SKM-1 (cell line): ENCODE data around the gene FRY.
A peak's percentile ranks its signal among the peaks of the same experiment; 100 is the strongest.
"Not testable (repeated sequence)": the region's sequence is repeated elsewhere in the genome, so short reads cannot be mapped to it uniquely, and the experiment has no call there.

ENCODE experiments used
- DNase-seq: peaks from one replicate; lab custom pipeline; 2025; ENCODE audit not compliant: unreplicated experiment; lab: John Stamatoyannopoulos, UW

FRY gene

DNA sequence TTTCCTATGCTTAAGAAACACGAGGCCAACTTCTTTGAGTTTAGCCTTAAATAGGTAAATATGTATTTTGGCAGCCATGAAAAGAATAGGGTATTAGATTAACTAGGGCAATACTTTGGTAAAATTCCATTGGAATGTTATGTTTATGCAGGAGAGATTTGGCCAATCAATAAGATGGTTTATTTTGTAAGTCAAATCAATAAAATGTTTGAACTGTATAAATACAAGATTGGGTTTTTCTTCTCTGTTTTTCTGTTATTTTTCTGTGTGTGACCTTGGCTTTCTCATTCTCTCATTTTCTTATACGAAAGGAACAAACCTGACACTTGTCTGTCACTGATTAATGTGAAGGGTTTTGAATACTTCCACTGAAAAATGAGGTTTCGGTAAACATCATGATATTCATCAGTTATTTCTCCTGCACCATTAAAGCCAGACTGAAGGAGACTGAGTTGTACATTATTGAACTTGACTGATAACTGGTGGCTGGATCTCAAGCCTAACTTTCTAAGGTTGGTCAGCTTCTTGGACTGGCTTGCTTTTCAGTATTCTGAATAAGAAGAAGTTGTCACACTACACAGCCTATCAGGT is 8.6 kb downstream of the FRY start:
- DNase-seq = no peak

DNA sequence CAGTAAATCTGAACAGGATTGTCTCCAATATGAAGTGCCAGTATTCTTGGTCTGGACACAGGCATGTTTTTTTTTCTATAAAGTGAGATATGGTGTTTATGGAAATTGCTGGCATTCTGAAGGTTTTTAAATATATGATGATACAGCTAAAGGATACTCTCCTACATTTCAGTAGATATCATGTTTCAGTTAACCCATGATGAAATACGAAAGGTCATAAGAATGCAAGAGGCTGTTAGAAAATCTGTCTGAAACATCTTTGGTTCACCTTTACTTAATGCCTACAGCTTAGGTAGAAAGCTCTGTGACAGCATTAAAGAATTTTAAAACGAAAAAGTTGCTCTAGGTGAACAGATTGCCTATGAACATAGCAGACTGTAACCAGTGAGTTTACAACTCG is 9.1 kb downstream of the FRY start:
- DNase-seq = no peak

DNA sequence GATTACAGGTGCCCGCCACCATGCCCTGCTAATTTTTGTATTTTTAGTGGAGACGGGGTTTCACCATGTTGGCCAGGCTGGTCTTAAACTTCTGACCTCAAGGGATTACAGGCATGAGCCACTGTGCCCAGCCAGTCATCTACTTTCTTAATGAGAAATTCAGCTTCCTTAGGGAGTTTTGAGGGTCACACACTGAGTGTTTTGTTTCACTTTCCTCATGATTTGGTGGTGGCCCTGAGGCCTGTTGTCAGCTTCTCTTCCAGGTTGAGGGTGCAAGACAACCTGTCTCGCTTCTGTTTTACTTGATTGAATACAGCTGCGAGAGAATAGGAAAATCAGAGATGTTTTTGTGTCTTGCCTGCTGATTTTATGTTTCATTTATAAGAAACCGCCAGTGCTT is 9.9 kb downstream of the FRY start:
- no peak for DNase-seq

DNA sequence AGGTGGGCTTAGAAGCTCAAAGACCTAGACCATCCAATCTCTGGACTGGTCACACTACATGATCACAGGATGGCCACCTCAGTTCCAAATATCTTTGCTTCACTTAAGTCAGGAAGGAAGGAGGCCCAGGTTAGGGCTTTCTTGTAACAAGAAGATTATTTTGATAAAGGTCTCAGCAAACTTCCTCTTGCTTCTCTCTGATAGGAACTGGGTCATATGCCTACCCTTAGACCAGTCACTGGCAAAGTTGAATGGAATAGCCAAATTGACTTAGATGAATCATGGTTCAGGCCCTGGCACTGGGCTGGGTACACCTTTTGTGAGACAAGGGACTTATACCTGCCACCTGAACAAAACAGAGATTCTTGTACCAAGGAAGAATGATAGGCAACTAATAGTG is 11.0 kb downstream of the FRY start:
- no peak for DNase-seq

DNA sequence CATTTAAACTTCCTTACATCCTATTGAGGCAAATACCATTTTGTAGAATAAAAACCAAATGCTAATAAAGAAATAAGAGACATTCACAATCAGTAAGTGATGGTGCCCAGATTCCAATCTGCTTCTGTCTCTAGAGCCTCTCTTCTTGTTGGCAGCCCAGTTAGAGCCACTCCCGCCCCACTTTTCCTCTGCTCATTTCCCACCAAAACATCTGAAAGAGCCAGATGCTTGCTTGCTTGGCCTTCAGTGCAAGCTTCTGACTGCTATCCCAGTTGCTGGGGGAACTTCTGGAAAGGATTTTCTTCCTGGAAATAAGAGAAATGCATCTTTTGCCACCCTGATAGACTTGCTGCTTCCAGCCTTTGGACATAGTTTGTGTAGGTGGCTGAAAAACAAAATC is 12.9 kb downstream of the FRY start:
- DNase-seq = no peak

DNA sequence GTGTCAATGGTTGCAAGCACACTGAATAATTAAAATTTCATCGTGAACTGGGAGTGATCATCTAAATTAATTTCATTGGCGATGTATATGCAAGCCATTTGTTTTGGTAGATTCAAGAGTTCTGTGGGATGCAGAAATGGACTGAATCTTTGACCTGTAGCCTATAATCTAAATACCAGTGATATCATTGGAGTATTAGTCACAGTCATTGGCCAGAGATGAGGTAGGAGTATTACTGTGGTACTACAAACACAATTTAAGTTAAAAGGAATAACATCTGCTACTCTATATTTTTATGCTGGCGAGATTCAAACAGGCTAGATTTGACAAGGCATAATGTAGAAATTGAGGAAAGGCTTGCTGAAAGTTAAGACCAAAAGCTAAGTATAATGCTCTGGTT is 14.0 kb downstream of the FRY start:
- no peak for DNase-seq

DNA sequence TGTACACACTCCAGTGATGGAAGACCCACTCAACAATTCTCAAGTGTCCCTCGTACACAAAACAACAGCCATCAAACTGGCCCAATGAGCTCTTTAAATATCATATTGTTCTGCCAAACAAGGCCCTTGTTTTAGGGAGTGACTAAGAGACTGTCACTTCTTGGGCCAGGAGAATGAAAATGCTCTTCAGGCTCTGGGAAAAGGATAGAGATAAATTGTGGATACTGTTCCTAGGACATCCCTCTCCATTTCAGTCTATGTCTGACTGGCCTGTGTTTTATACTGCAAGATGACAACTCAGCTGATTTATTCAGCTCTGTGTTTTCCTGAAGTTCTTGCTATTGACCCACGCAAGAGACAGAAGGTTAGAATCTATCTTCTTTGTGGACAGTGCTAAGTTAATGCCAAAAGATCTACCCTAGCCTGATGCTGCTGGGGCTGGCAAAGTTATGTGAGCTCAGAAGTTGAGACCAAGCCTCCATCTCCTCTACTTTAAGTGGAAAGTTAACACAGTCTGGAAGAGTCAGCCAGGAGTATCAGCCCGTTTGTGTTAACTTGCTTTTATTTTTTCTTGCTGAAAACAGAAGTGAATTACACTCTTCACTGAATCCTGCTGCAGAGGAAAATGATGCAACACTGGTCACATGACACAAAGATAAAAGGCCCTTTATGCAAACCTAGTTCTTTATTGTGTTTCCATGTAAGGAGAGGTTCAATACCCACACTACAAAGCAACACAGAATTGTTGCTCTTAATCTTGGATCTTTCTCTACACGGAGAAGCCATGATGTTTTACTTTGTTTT is 14.6 kb downstream of the FRY start:
- peak; percentile 87 for DNase-seq

DNA sequence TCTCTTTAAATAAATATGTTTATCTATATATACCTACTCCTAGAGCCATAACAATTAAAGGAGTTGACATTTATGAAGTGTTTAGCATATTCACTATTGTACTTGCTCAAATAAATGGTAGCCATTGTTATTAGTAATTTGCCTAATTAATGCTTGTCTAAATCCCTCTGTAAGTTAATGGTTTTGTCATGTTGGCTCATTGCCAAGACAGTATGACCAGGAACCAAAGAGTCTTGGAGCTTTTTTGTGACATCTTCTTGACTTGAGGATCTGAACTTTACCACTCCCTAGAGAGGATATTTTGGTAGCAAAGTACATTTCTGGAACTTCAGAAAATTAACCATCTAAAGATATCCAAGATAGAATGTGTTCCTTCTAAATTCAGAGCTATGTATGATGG is 15.5 kb downstream of the FRY start:
- DNase-seq = no peak

DNA sequence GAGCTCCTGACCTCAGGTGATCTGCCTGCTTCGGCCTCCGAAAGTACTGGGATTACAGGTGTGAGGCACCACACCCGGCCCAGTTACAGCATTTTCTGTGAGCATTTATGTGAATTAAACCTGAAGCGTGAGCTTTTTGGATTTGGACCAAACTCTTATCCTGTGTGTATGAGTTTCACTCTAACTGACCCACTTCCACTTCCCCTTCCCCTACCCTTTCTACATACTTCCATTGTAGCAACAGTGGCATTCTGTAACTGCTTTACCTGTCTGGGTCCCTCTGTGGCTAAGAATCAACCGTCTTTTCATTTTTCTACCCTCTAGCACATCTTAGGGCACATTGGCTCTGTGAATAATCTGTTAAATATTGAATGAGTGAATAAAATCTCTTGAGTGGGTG is 16.2 kb downstream of the FRY start:
- DNase-seq = peak; percentile 40

DNA sequence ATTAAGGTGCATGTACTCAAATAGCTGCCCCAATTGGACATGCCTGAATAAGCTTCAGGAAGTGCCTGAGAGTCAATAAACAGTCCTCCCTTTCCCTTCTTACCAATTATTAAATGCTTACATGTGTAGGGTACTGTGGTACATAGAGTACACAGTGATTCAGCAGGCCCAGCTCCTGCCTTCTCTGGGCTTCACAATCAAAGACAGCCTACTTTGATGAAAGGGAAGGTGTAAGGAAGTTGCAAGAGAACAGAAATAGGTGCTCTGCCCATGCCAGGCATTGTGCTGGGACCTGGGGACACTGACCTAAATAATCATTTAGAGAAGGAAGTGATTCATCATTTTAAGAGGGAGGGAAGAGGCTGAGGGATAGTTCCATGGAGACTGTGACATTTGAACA is 17.2 kb downstream of the FRY start:
- peak; percentile 13 for DNase-seq

DNA sequence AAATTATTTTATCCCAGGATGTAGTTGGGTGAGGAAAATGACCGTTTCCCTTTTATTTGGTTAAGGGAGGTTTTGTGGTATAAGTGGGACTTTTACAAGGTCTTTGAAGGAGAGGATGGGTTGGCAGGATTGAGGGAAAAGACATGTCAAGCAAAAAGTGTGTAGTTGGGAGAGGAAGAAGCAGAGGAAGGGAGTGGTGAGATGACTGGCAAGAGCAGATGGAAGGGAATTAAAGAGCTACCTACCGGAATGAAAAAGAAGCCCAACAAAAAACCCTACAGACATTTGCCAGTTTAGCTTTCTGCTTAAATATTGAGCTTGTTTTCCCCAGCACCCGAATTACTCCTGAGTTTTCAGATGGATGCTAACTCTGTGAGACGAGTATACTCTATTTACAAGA is 19.6 kb downstream of the FRY start:
- DNase-seq = no peak

DNA sequence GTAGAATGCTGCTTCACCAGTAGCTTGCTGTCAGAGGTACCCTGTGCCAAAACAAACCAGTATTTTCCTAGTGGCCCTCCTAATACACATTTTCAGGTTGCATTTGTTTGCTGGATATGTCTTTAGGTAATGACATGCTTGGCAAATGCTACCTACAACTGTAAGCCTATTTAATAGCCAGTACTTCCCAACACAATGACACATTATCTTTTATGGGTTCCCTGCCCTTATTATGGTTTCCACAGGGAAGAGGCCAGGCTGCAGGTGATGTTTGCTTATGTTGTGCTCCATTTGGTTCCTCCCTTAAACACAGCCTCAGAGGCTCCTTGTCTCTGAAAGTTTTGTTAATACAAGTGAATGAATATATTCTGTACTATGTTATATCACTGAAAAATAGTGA is 24.7 kb downstream of the FRY start:
- DNase-seq = no peak

DNA sequence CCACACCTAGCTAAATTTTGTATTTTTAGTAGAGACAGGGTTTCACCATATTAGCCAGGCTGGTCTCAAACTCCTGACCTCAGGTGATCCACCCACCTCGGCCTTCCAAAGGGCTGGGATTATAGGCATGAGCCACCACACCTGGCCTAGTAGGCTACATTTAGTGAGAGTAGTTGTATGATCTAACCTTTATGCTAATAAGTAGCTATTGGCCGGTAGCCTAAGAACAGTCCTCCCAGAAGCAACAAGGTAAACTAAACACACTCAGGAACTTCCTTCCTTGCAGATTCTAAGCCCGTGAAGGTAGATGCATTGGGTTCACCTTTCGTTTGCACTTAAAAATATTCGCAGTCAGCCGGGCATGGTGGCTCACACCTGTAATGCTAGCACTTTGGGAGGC is 25.8 kb downstream of the FRY start:
- DNase-seq = not testable (repeated sequence)

DNA sequence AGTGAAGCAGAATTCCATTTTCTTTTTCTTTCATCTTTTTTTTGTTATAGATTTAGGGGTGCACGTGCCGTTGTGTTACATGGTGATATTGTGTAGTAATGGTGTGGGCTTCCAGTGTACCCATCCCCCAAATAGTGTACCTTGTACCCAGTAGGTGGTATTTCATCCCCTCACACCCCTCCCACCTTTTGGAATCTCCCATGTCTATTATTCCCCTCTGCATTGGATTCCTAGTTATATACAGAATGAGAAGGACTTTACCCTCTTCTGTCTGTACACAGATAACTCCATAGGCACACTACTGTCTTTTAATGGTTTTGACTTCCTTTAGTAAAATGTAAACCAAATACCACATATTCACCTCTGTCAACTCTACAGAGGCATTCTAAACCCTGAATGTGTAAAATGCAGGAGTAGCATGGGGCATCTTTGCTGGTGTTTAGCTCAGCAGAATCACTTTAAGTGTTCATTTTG is 28.0 kb downstream of the FRY start:
- DNase-seq = no peak

DNA sequence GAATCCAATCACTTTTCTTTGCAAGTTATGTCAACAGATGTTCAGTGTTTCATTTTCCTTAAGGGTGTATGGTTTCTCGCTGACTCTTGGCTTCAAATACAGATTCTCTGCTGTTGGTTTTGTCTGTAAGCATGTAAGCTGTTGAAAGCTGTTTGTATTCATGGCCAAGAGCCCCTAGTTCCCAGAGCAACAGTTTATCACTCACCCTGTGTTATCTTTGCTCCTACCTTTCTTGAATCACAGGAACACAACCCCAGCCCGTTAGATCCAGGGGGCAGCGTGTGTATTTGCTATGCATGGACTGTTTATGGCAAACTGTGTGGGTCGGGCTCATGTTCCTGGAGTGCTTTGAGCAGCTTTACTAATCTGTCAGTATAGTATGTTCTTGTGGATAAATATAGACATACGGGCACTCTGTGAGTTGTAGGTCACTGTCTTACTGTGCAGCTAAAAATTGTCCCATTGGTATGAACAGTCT is 28.9 kb downstream of the FRY start:
- DNase-seq = no peak

DNA sequence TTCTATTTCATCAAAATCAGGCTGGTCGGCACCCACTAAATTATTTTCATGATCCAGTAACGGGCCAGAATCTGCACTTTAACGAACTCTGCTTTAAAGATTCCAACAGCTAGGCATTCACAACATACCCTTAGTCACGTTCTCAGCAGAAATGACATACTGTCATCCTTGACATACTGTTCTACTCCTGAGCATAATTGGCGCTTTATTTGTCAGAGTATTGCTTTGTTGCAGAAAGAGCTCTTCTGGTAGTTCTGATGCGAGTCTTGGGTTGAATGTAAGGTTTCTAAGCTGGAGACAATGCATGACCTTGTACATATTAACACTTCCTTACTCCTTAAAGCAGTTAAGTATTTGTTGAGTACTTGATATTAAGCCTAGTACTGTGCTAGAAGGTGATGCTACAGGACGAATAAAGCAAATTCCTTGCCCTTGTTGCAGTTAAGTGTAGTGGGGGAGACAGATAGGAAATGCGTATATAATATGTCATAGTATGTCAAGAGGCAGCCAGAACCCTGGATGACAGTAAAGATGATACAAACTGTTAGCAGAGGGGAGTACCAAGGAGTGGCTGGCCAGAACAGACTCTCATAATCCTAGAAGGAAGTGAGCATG is 32.2 kb downstream of the FRY start:
- no peak for DNase-seq

DNA sequence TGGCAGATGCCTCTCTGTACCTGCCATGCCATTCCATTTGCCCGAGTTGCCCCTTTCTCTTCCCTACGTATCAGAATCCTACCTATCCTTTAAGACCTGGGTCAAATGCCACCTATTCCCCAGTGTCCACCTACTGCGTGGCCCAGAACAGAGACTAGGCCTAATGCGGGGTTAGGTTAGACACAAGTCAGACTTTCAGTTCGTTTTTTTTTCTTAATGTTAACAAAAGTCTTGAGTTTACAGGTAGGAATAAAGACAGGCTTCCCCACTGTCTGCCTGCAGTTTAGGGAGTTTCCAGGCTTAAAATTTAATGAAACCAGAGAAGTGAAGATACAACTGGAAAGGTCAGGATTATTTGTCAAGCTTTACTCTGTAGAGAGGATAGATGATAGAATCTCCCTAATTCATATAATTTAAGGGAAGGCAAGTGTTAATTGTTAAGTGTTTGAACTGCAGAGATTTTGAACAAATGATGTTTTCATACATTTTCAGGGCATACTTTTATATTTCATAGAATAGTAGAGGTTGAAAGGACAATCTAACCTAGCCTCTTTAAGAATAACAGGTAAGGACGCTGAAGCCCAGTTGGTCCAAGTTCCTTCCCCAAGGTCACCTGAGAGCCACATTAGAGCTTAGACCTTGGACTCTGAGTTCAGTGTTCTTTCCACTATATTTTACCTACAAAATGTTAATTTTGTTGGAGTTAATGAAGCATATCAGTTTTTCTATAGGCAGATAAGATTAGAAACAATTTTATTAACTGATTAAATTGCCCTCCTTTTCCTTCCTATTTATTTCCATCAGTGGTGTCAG is 35.8 kb downstream of the FRY start:
- no peak for DNase-seq

DNA sequence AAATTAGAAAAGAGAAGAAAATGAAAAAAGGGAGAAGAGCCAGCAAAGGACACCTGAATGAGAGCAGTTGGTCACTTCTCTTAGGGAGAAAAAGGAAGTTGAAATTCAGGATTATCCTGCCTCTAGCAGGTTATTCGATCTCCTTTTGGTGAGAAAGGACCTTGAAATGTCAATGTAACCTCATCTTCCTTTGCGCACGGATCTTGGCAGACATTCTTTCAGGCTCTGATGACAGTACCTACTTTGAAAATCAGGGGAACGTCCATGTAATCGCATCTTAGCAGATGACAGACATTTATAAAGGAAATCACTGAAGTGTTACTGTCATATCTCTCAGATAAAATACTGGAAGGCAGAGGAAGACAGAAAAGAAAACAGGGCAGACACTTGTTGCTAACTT is 36.7 kb downstream of the FRY start:
- DNase-seq = no peak

DNA sequence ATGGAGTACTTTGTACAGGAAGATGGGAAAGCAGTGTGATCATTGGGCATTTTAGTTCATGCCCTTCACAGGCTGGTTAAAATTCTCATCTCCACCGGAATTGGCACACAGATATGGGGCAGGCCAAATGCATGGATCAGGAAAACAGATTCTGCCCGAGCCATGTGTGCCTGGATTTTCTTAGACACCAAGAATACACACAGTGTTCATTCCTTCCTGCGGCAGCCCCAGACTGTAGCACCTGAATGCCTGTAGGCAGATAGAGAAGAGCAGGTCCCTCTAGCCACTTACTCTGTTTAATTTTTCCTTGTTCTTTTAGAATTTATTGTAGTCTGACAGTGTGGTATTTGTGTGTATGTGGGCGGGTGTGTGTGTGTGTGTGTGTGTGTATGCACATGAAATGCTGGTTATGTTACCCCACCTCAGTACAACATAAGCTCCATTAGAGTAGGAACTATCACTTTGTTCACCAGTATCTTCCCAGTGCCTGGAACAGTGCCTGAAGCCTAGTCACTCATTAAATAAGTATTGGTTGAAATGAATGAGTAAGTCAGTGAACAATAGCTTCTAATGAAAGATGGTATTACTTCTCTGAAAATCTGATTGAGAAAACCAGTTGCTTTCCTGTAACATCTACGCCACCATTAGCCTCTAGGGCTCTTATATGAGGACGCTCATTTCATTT is 41.7 kb downstream of the FRY start:
- no peak for DNase-seq

DNA sequence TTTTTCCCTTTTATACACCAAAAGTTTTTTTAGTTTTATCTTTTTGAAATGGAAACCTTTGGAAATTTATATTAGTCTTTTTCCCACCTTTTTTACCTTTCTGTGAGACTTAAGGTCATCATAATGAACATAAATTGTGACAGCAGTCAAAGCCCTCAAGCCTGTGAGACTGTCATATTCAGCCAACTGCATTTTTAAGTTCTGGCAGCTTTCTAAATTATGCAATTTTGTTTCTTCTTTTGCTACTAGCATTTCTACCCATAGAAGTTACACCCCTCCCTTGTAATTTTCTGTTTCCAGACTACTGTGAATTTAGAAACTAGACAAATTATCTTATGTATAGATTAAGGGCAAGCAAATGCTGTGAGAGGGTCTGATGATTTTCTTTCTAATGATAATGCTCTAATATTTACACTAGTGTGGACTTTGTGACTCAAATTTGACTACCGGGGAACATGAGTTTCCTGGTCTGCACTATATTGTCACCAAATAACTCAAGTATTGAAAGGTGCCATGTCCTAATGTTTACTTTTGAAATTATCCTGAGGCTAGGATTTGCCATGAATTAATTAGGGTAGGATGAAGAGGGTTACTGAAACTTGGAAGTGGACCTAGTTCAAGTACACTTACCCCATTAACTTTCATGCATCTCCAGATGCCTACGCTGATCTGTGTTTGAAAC is 43.7 kb downstream of the FRY start:
- no peak for DNase-seq
